IMR-90 (cell line): ENCODE data around the gene ADCY2. TPM values are rescaled to one million over a fixed set of nuclear protein-coding genes. Genes with fewer than 3 reads are reported as not detected.

Experiments used
- ATAC-seq: fragments of 200-7000 bp; cut with Tn5 transposase; 2 replicates; pipeline ENCODE4 v1.9.1; 2020; ENCODE audit warnings: low read depth, mild to moderate bottlenecking, moderate library complexity
- BruUV-seq: library from RNA; stranded (reverse); fragments of 400-500 nt; replicated peaks from 2 replicates; lab custom pipeline; 2021; lab: Mats Ljungman, UMichigan
- CTCF ChIA-PET: fragments of 300-600 bp; formaldehyde crosslinking; extraction: SDS; loops from one replicate; lab custom pipeline; 2021; ENCODE audit warnings: antibody characterized with exemption; lab: Yijun Ruan, JAX
- POLR2A ChIA-PET: fragments of 300-600 bp; sonication (Branson Sonifier 250); formaldehyde crosslinking; loops from one replicate; lab custom pipeline; 2022; ENCODE audit warnings: antibody characterized with exemption; ENCODE audit not compliant: unreplicated experiment; lab: Charles Lee
- DNase-seq: peaks from one replicate; pipeline ENCODE4 v3.0.0; 2013
- H2AFZ ChIP-seq: replicated peaks from 2 replicates; pipeline ENCODE3; 2013; ENCODE audit warnings: low read length, mild to moderate bottlenecking; ENCODE audit not compliant: poor library complexity
- H2AK5ac ChIP-seq: 2 replicates; pipeline ENCODE4 v1.6.1; 2013; ENCODE audit warnings: low read depth, low read length, inconsistent platforms
- H2AK9ac ChIP-seq: replicated peaks from 2 replicates; pipeline ENCODE3; 2013; ENCODE audit warnings: mild to moderate bottlenecking, low read depth, low read length, moderate library complexity; ENCODE audit not compliant: poor library complexity
- H2BK120ac ChIP-seq: 2 replicates; pipeline ENCODE4 v1.6.1; 2013; ENCODE audit warnings: low read depth, low read length, inconsistent platforms
- H2BK15ac ChIP-seq: 3 replicates; pipeline ENCODE4 v1.6.1; 2013; ENCODE audit warnings: low read depth, low read length, inconsistent platforms
- H2BK20ac ChIP-seq: 2 replicates; pipeline ENCODE4 v1.6.1; 2013; ENCODE audit warnings: low read depth, mild to moderate bottlenecking, inconsistent platforms, low read length, moderate library complexity
- H2BK5ac ChIP-seq: 2 replicates; pipeline ENCODE4 v1.6.1; 2013; ENCODE audit warnings: mild to moderate bottlenecking, low read depth, low read length, inconsistent platforms; ENCODE audit not compliant: poor library complexity, severe bottlenecking
- H3K14ac ChIP-seq: replicated peaks from 2 replicates; pipeline ENCODE4 v1.6.1; 2013; ENCODE audit warnings: low read depth, low read length, inconsistent platforms
- H3K18ac ChIP-seq: 2 replicates; pipeline ENCODE4 v1.6.1; 2013; ENCODE audit warnings: low read depth, low read length, control low read depth
- H3K23ac ChIP-seq: 2 replicates; pipeline ENCODE4 v1.6.1; 2013; ENCODE audit warnings: low read depth, low read length, inconsistent platforms
- H3K27ac ChIP-seq: 2 replicates; pipeline ENCODE4 v1.5.1; 2013; ENCODE audit warnings: mild to moderate bottlenecking, control low read depth, low read length; ENCODE audit not compliant: insufficient read depth
- H3K27me3 ChIP-seq: 2 replicates; pipeline ENCODE4 v1.6.1; 2013; ENCODE audit warnings: low read length; ENCODE audit not compliant: control insufficient read depth, insufficient read depth
- H3K36me3 ChIP-seq: 2 replicates; pipeline ENCODE4 v1.6.1; 2013; ENCODE audit warnings: low read length, mixed read lengths; ENCODE audit not compliant: control insufficient read depth, insufficient read depth
- H3K4ac ChIP-seq: 2 replicates; pipeline ENCODE4 v1.6.1; 2013; ENCODE audit warnings: low read depth, low read length, inconsistent platforms
- H3K4me1 ChIP-seq: 2 replicates; pipeline ENCODE4 v1.6.1; 2013; ENCODE audit warnings: low read length, mixed read lengths; ENCODE audit not compliant: control insufficient read depth, insufficient read depth
- H3K4me2 ChIP-seq: 2 replicates; pipeline ENCODE4 v1.6.1; 2013; ENCODE audit warnings: low read depth, mild to moderate bottlenecking, control low read depth, low read length, moderate library complexity
- H3K4me3 ChIP-seq: 2 replicates; pipeline ENCODE4 v1.5.1; 2013; ENCODE audit warnings: low read depth, mild to moderate bottlenecking, control low read depth, low read length, moderate library complexity; ENCODE audit not compliant: insufficient read depth
- H3K56ac ChIP-seq: 2 replicates; pipeline ENCODE4 v1.6.1; 2013; ENCODE audit warnings: low read length, inconsistent platforms; ENCODE audit not compliant: insufficient read depth; ENCODE audit errors: extremely low read depth
- H3K79me1 ChIP-seq, 2 experiments: 2 replicates each; pipeline ENCODE4 v1.6.1; 2013; ENCODE audit warnings: low read length in 2 of 2, inconsistent platforms in 1 of 2, low read depth in 1 of 2
- H3K9ac ChIP-seq: 2 replicates; pipeline ENCODE4 v1.6.1; 2013; ENCODE audit warnings: low read depth, low read length, control low read depth
- H3K9me1 ChIP-seq: 2 replicates; pipeline ENCODE4 v1.6.1; 2013; ENCODE audit warnings: low read length, inconsistent platforms; ENCODE audit not compliant: insufficient read depth
- H3K9me3 ChIP-seq: 2 replicates; pipeline ENCODE4 v1.6.1; 2013; ENCODE audit warnings: low read length; ENCODE audit not compliant: control insufficient read depth, insufficient read depth
- H4K20me1 ChIP-seq: 2 replicates; pipeline ENCODE4 v1.6.1; 2013; ENCODE audit warnings: low read length, inconsistent platforms; ENCODE audit not compliant: insufficient read depth
- H4K5ac ChIP-seq: 2 replicates; pipeline ENCODE4 v1.6.1; 2013; ENCODE audit warnings: mild to moderate bottlenecking, low read depth, low read length, control low read depth
- H4K8ac ChIP-seq, 2 experiments: 2 replicates each; pipeline ENCODE4 v1.6.1; 2013; ENCODE audit warnings: low read depth in 2 of 2, low read length in 2 of 2, control low read depth in 1 of 2, inconsistent platforms in 1 of 2
- H4K91ac ChIP-seq: 2 replicates; pipeline ENCODE4 v1.6.1; 2013; ENCODE audit warnings: low read depth, low read length, inconsistent platforms; ENCODE audit not compliant: insufficient read depth
- NFE2L2 ChIP-seq: fragments of 150-350 bp; IDR thresholded peaks from 2 replicates; pipeline ENCODE4 v1.6.1; 2016; ENCODE audit warnings: low read depth, mild to moderate bottlenecking, low read length
- POLR2A ChIP-seq: IDR thresholded peaks from 2 replicates; pipeline ENCODE4 v1.6.1; 2012; ENCODE audit warnings: mild to moderate bottlenecking, low read depth, low read length
- RCOR1 ChIP-seq: IDR thresholded peaks from 2 replicates; pipeline ENCODE4 v1.6.1; 2012; ENCODE audit warnings: mild to moderate bottlenecking, low read length, improper control_type of control experiment; ENCODE audit not compliant: insufficient replicate concordance
- WGBS, 2 experiments: methylation state at CpG; one replicate each; pipeline versions ENCODE4 v1.1.5 to v1.1.7; 2013; ENCODE audit warnings: missing lambda C conversion rate in 2 of 2; ENCODE audit not compliant: insufficient read length in 1 of 2; ENCODE audit errors: extremely low coverage in 2 of 2; 5-methylcytosine and 5-hydroxymethylcytosine counted together
- dilution Hi-C: fragments of 300-500 bp; cut with HindIII; formaldehyde crosslinking; loops from one replicate; pipeline ENCODE4 v1.14.3; 2018; ENCODE audit warnings: low sequenced_read_pairs; ENCODE audit not compliant: unreplicated experiment
- in situ Hi-C: fragments of 300-500 bp; cut with MboI; formaldehyde crosslinking; loops from 3 replicates; pipeline ENCODE4 v1.14.3; 2019; ENCODE audit warnings: low sequenced_read_pairs, inconsistent platforms, mixed read lengths
- intact Hi-C: fragments of 100-400 bp; cut with micrococcal nuclease; formaldehyde crosslinking; loops from 2 replicates; pipeline ENCODE4 v1.10.0; 2022
- polyA plus RNA-seq, 3 experiments: library from polyadenylated mRNA; depleted of rRNA; stranded (reverse); fragments of >200 nt; gene quantifications; 2 replicates each; pipeline ENCODE4 v1.2.3, GENCODE V29; 2012; ENCODE audit warnings: low replicate concordance in 1 of 3
- total RNA-seq: library from RNA; depleted of rRNA; stranded (reverse); fragments of >200 nt; gene quantifications from 2 replicates; pipeline ENCODE4 v1.2.3, GENCODE V29; 2012
- TF ChIP-seq, protein P1 (sequence below): fragments of 150-350 bp; IDR thresholded peaks from 2 replicates; pipeline ENCODE4 v1.6.1; 2017; ENCODE audit warnings: mild to moderate bottlenecking, antibody characterized with exemption, low read length, low read depth

Gene ADCY2
- total and polyA plus RNA-seq, 2 of the 4 experiments (the other 2 are of a cell fraction), result not detected

- Histone ChIP-seq H2BK20ac (no peak overlapping the region), H3K18ac (no peak overlapping the region), H3K36me3 (no peaks in the 10 kb centered on the region), H3K4me2 (no peak overlapping the region), H3K14ac (no peak overlapping the region), H2AFZ (no peak overlapping the region), H4K91ac (no peak overlapping the region), H4K20me1 (no peaks in the 10 kb centered on the region), H4K8ac (no peak overlapping the region), H3K27me3 (no peaks in the 10 kb centered on the region), H2BK5ac (no peak overlapping the region), H3K4me1 (no peaks in the 10 kb centered on the region), H3K27ac (no peak overlapping the region), H3K9ac (no peak overlapping the region), H4K5ac (no peak overlapping the region), H2BK120ac (no peak overlapping the region), H3K4me3 (no peak overlapping the region), H3K56ac (no peak overlapping the region), H3K23ac (no peak overlapping the region), H3K9me1 (no peaks in the 10 kb centered on the region), H2AK5ac (no peak overlapping the region), H3K9me3 (no peaks in the 10 kb centered on the region; the same call in 1 of the 2 replicates), H3K79me1 (no peaks in the 10 kb centered on the region), H3K4ac (no peak overlapping the region), H2BK15ac (no peak overlapping the region), H2AK9ac (no peak overlapping the region)
- BruUV-seq, result no TSS peak
- intact Hi-C loops, result no loop called here
- in situ Hi-C loops, result no loop called here
- DNase-seq (no peak), ATAC-seq (no peak)
- WGBS, 2 experiments, result no CpG with 5 or more reads among the region's 2 CpGs
- POLR2A ChIA-PET, result no interaction called here
- CTCF ChIA-PET, result no interaction called here
- TF ChIP-seq POLR2A (no peak), NFE2L2 (no peak), RCOR1 (no peak)
- TF ChIP-seq, protein P1, sequence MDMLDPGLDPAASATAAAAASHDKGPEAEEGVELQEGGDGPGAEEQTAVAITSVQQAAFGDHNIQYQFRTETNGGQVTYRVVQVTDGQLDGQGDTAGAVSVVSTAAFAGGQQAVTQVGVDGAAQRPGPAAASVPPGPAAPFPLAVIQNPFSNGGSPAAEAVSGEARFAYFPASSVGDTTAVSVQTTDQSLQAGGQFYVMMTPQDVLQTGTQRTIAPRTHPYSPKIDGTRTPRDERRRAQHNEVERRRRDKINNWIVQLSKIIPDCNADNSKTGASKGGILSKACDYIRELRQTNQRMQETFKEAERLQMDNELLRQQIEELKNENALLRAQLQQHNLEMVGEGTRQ, result no peak
- dilution Hi-C loops, result no loop called here
Observed at GRCh38 chr5:7762267-7762666, 366.3 kb downstream of the ADCY2 start.
